Naive thymus-derived CD4-positive, alpha-beta T cell (primary cell): ENCODE results near the gene ZC2HC1B. TPM values are rescaled to one million over a fixed set of nuclear protein-coding genes. Genes with fewer than 3 reads are reported as not detected.

Experiments
- ATAC-seq: fragments of 150-1000 bp; cut with Tn5 transposase; 2 replicates; pipeline ENCODE4 v1.10.0; 2021; ENCODE audit warnings: mild to moderate bottlenecking, moderate library complexity
- CTCF ChIA-PET: fragments of 350-600 bp; sonication (Branson Sonifier 250); formaldehyde crosslinking; loops from one replicate; lab custom pipeline; 2021; ENCODE audit warnings: antibody characterized with exemption; lab: Charles Lee
- POLR2A ChIA-PET: fragments of 350-600 bp; sonication (Branson Sonifier 250); formaldehyde crosslinking; loops from one replicate; lab custom pipeline; 2021; ENCODE audit warnings: antibody characterized with exemption, inconsistent platforms; lab: Charles Lee
- DNase-seq, 9 donors: peaks; one replicate each; pipeline versions ENCODE4 v3.0.0 to v3.0.0-alpha.2; 2020 to 2022; ENCODE audit warnings: mixed read lengths in 1 of 9
- H3K27ac ChIP-seq: one replicate; pipeline ENCODE4 v1.7.0; 2013; ENCODE audit warnings: mild to moderate bottlenecking, low read depth, low read length, moderate library complexity
- H3K27me3 ChIP-seq, 2 donors: one replicate each; pipeline ENCODE4 v1.7.0; 2013; ENCODE audit warnings: low read length in 2 of 2, mild to moderate bottlenecking in 2 of 2, moderate library complexity in 2 of 2; ENCODE audit not compliant: control insufficient read depth in 2 of 2, insufficient read depth in 2 of 2
- H3K36me3 ChIP-seq, 3 experiments: 1 replicate in 2 of 3; 2 replicates in 1 of 3; pipeline ENCODE4 v1.7.0; 2013; ENCODE audit warnings: low read length in 3 of 3, mild to moderate bottlenecking in 3 of 3, moderate library complexity in 1 of 3; ENCODE audit not compliant: insufficient read depth in 3 of 3, control insufficient read depth in 2 of 3
- H3K4me1 ChIP-seq, 2 donors: one replicate each; pipeline ENCODE4 v1.7.0; 2013; ENCODE audit warnings: low read length in 2 of 2, mild to moderate bottlenecking in 2 of 2, moderate library complexity in 1 of 2; ENCODE audit not compliant: control insufficient read depth in 2 of 2, insufficient read depth in 2 of 2
- H3K4me3 ChIP-seq: 2 replicates; pipeline ENCODE4 v1.7.0; 2013; ENCODE audit warnings: mild to moderate bottlenecking, low read length
- H3K9me3 ChIP-seq, 3 experiments: 1 replicate in 2 of 3; 2 replicates in 1 of 3; pipeline ENCODE4 v1.7.0; 2013; ENCODE audit warnings: low read length in 3 of 3; ENCODE audit not compliant: control insufficient read depth in 2 of 3
- H3K27ac Mint-ChIP-seq, 9 donors: one replicate each; pipeline ENCODE4 v1.8.0; 2020 to 2022; ENCODE audit warnings: mixed read lengths in 9 of 9, mild to moderate bottlenecking in 8 of 9, moderate library complexity in 5 of 9, inconsistent platforms in 2 of 9
- H3K27me3 Mint-ChIP-seq, 5 donors: one replicate each; pipeline ENCODE4 v1.8.0; 2021 to 2022; ENCODE audit warnings: mixed read lengths in 5 of 5, mild to moderate bottlenecking in 1 of 5
- H3K36me3 Mint-ChIP-seq, 5 donors: one replicate each; pipeline ENCODE4 v1.8.0; 2020 to 2022; ENCODE audit warnings: mixed read lengths in 5 of 5, mild to moderate bottlenecking in 3 of 5, inconsistent platforms in 1 of 5
- H3K4me1 Mint-ChIP-seq, 7 donors: one replicate each; pipeline ENCODE4 v1.8.0; 2020 to 2022; ENCODE audit warnings: mixed read lengths in 7 of 7, mild to moderate bottlenecking in 3 of 7, inconsistent platforms in 1 of 7
- H3K4me3 Mint-ChIP-seq, 10 donors: one replicate each; pipeline ENCODE4 v1.8.0; 2020 to 2022; ENCODE audit warnings: mild to moderate bottlenecking in 10 of 10, mixed read lengths in 10 of 10, moderate library complexity in 6 of 10, inconsistent platforms in 2 of 10
- H3K9me3 Mint-ChIP-seq, 11 donors: one replicate each; pipeline ENCODE4 v1.8.0; 2020 to 2022; ENCODE audit warnings: mixed read lengths in 11 of 11, mild to moderate bottlenecking in 4 of 11, inconsistent platforms in 1 of 11, moderate library complexity in 1 of 11
- intact Hi-C, 2 donors: fragments of 100-400 bp; cut with micrococcal nuclease; formaldehyde crosslinking; loops; one replicate each; pipeline ENCODE4 v1.15.1; 2023
- polyA plus RNA-seq, 2 donors: library from polyadenylated mRNA; unstranded; fragments of 300-500 nt; fragmentation: Illumina TruSeq; gene quantifications; one replicate each; pipeline ENCODE4 v1.2.3, GENCODE V29; 2021
- total RNA-seq, 6 experiments: library from RNA in 5 of 6; stranded (reverse) in 5 of 6; gene quantifications; 1 replicate in 5 of 6; 2 replicates in 1 of 6; pipeline ENCODE4 v1.2.3 and lab custom pipeline; 2021 to 2026

ZC2HC1B gene
- total and polyA plus RNA-seq, 7 experiments from 2014 or later, result 0.49 TPM; not detected in 6

DNA sequence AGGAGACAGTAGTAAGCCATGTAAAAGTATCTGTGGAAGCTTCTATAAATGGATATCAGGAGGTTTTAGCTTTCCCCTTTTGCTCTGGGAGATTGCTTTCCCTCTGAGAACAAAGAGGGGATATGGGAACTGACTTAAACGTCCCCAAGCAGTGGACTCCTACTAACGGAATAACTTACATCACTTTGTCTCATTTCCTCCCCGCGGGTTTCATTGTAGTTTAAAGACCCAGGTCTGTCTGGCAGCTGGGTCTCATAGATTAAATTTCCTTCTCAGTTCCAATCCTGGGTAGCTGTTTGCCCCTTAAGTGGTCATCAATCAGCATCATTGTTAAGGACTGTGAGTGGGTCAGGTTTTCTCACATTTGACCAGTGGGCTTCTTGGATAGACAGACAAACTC is 75.1 kb downstream of the ZC2HC1B start:
- Histone ChIP-seq H3K27me3 (no peaks in the 10 kb centered on the region), H3K4me3 (no peak overlapping the region), H3K27ac (no peak overlapping the region), H3K4me1 (no peaks in the 10 kb centered on the region), H3K36me3 (no peaks in the 10 kb centered on the region), H3K9me3 (no peaks in the 10 kb centered on the region)
- H3K4me3 Mint-ChIP-seq, result no peak overlapping the region
- POLR2A ChIA-PET, result interaction anchor here (0.9 kb wide), 1 partner anchor 155 kb away, joined by 3 read pairs; no protein-coding TSS in a partner anchor
- peak overlapping the region in 1 of 9 donors; percentile 41 for H3K27ac Mint-ChIP-seq
- peaks cover 0 to 1% (median 0%) of the 10 kb centered on the region in 11 donors for H3K9me3 Mint-ChIP-seq
- CTCF ChIA-PET, result interaction anchor here (0.6 to 1.9 kb wide), 11 partner anchors 8 to 1793 kb away, joined by 3 to 7 read pairs (median 3); no protein-coding TSS in a partner anchor
- peaks cover 0 to 7% (median 0%) of the 10 kb centered on the region in 5 donors for H3K27me3 Mint-ChIP-seq
- DNase-seq (no peak), ATAC-seq (no peak)
- peaks cover 0 to 2% (median under 1%) of the 10 kb centered on the region in 5 donors for H3K36me3 Mint-ChIP-seq
- peaks cover 0 to 16% (median 6%) of the 10 kb centered on the region in 7 donors for H3K4me1 Mint-ChIP-seq
- intact Hi-C loops, result no loop called here

DNA sequence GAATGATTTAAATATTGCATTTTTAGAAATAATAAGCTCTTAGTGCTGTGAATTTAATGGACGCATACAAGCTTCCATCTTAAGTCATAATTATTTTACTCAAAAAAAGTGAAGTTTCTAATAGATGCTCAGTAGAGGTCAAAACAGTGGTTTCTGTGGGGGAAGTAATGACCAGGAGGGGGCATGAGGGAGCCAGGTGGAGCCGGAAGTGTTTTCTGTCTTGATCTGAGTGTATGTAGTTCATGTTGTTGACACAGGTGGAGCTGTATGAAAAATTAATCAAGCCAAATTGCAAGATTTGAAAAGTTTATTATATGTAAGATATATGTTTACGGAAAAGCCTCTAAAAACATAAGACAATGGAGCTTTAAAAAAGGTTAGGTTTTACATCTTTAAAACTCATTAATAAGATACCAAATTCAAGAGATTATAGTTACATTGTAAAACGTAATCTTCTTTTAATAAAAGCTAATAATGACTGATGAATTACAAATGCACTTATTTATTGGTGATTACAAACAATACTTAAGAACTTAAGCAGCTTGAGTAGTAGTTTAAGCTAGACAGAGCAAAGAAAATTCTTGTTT is 75.8 kb downstream of the ZC2HC1B start:
- ChIA-PET CTCF (interaction anchor here (0.5 to 1.9 kb wide), 20 partner anchors 9 to 1247 kb away, joined by 3 to 7 read pairs (median 4); no protein-coding TSS in a partner anchor), POLR2A (interaction anchor here (0.9 kb wide), 1 partner anchor 155 kb away, joined by 3 read pairs; no protein-coding TSS in a partner anchor)
- Histone ChIP-seq H3K9me3 (no peaks in the 10 kb centered on the region), H3K4me1 (no peaks in the 10 kb centered on the region), H3K4me3 (no peak overlapping the region), H3K36me3 (no peaks in the 10 kb centered on the region), H3K27me3 (no peaks in the 10 kb centered on the region), H3K27ac (no peak overlapping the region)
- Mint-ChIP-seq H3K4me3 (no peak overlapping the region), H3K27ac (no peak overlapping the region), H3K4me1 (peaks cover 0 to 16% (median 6%) of the 10 kb centered on the region in 7 donors), H3K36me3 (no peaks in the 10 kb centered on the region), H3K27me3 (peaks cover 0 to 7% (median 0%) of the 10 kb centered on the region in 5 donors), H3K9me3 (no peaks in the 10 kb centered on the region)
- ATAC-seq (peak; percentile 96), DNase-seq (peak in 7 of 9 donors; percentile 44 to 69 (median 54))
- intact Hi-C loops, result loop anchor here (1.0 to 10.0 kb wide), 10 partner anchors 73 to 542 kb away; partner anchors contain the start of genes LTV1 (in 1 of the 2) and SF3B5 (in 1 of the 2)

DNA sequence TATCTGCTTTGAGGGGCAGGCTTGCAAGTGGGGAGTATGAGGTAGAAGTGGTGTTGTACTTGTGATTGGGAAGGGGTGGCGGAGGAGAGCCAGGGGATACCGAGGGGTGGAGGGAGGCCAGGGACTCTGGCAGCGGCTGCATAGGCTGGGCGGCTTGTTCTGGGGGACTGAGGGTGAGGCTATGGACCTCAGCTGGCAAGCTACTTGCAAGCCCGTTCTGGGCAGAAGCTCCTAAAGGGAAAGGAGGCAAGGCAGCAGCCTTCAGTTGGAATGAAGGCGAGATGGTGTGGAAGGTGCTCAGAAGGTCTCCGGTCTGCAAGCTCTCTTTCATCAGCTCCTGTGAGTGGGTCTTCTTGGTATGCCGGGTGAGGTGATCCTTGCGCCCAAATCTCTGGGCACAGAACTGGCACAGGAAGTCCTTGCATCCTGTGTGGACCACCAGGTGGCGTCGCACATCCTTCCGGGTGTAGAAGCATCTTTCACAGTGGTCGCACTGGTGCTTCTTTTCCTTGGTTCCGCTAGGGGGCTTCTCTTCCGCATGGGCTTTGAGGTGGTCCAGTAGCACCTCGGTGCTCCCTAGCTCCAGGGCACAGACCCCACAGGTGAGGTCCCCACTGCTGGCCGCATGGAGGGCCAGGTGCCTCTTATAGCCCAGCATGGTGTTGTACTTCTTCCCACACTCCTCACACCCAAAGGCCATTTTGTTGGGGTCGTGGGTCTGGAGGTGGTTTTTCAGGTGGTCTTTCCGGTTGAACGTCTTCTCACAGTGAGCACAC is 77.8 kb downstream of the ZC2HC1B start:
- no peaks in the 10 kb centered on the region for H3K9me3 ChIP-seq
- ATAC-seq (peak; percentile 65), DNase-seq (peak; percentile 14 to 53 (median 35))
- no peak overlapping the region for H3K4me3 ChIP-seq
- Mint-ChIP-seq H3K27me3 (peaks cover 0 to 3% (median 0%) of the 10 kb centered on the region in 5 donors), H3K4me3 (no peak overlapping the region), H3K36me3 (peaks cover 0 to 6% (median 0%) of the 10 kb centered on the region in 5 donors), H3K9me3 (peaks cover 0 to 1% (median 0%) of the 10 kb centered on the region in 11 donors), H3K4me1 (peaks cover 0 to 16% (median 6%) of the 10 kb centered on the region in 7 donors), H3K27ac (peak overlapping the region in 1 of 9 donors; percentile 58)
- no peaks in the 10 kb centered on the region for H3K4me1 ChIP-seq
- no peak overlapping the region for H3K27ac ChIP-seq
- CTCF ChIA-PET, result interaction anchor here (0.6 to 1.6 kb wide), 4 partner anchors 9 to 1464 kb away, joined by 3 to 4 read pairs (median 4); no protein-coding TSS in a partner anchor
- POLR2A ChIA-PET, result interaction anchor here (0.6 kb wide), 1 partner anchor 1820 kb away, joined by 3 read pairs; no protein-coding TSS in a partner anchor
- H3K27me3 ChIP-seq, result no peaks in the 10 kb centered on the region
- intact Hi-C loops, result loop anchor here (2.0 to 10.0 kb wide), 5 partner anchors 97 to 540 kb away; partner anchors contain the start of genes LTV1 (in 1 of the 2) and SF3B5 (in 1 of the 2)
- no peaks in the 10 kb centered on the region for H3K36me3 ChIP-seq

DNA sequence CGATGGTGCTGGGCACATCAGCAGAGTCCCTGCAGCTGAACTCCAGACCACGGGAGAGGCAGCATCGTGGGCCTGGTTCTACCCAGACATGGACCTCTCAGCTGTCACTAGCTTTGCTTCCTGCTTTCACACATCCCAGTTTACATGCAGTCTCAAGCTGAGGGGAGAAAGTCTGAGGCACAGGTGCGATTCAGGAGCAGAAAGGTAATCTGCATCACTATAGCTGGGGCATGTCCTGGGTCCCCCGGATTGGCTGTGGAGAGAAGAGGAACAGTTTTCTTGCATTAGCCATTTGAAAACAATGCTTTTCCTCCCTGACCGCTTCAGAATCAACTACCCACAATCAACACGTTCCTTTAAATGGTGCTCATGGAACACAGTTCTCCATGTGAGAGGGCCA is 83.9 kb downstream of the ZC2HC1B start:
- Mint-ChIP-seq H3K36me3 (peaks cover 0 to 19% (median 10%) of the 10 kb centered on the region in 5 donors), H3K27me3 (no peaks in the 10 kb centered on the region), H3K4me3 (no peak overlapping the region), H3K27ac (no peak overlapping the region), H3K9me3 (peaks cover 0 to 6% (median 0%) of the 10 kb centered on the region in 11 donors), H3K4me1 (no peaks in the 10 kb centered on the region)
- Histone ChIP-seq H3K9me3 (no peaks in the 10 kb centered on the region), H3K36me3 (no peaks in the 10 kb centered on the region), H3K4me1 (no peaks in the 10 kb centered on the region), H3K27ac (no peak overlapping the region), H3K27me3 (no peaks in the 10 kb centered on the region), H3K4me3 (no peak overlapping the region)
- DNase-seq, result no peak
- no peak for ATAC-seq
- POLR2A ChIA-PET, result interaction anchor here (0.9 kb wide), 1 partner anchor 61 kb away, joined by 5 read pairs; no protein-coding TSS in a partner anchor
- CTCF ChIA-PET, result interaction anchor here (1.4 kb wide), 1 partner anchor 8 kb away, joined by 5 read pairs; no protein-coding TSS in a partner anchor
- intact Hi-C loops, result loop anchor here in 1 of 2 donors (10.0 kb wide), 1 partner anchor 117 kb away; no protein-coding TSS in a partner anchor

DNA sequence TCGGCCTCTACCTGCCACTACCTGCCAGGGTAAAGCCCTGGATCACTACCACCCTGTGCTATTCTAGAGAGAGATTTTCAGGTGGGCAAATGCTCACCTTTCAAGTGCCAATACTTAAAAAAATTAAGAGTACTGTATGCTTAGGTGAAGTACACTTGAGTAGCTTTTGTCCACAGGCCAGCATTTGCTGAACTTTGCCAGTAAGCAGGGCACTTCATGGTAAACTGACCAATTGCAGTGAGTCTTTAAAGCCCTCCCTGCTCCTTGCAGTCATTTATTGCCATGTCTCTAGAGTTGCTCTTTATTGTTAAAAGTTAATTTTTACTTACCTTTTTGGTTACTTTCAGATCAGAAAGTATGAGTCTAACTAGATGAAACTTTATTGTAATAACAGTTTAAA is 85.3 kb downstream of the ZC2HC1B start:
- Mint-ChIP-seq H3K9me3 (peaks cover 0 to 6% (median 0%) of the 10 kb centered on the region in 11 donors), H3K4me1 (no peaks in the 10 kb centered on the region), H3K27ac (no peak overlapping the region), H3K4me3 (no peak overlapping the region), H3K36me3 (peaks cover 0 to 19% (median 10%) of the 10 kb centered on the region in 5 donors), H3K27me3 (no peaks in the 10 kb centered on the region)
- H3K27me3 ChIP-seq, result no peaks in the 10 kb centered on the region
- ChIA-PET POLR2A (no interaction called here), CTCF (interaction anchor here (1.4 kb wide), 1 partner anchor 9 kb away, joined by 5 read pairs; no protein-coding TSS in a partner anchor)
- H3K27ac ChIP-seq, result no peak overlapping the region
- no peak overlapping the region for H3K4me3 ChIP-seq
- DNase-seq (no peak), ATAC-seq (no peak)
- no peaks in the 10 kb centered on the region for H3K36me3 ChIP-seq
- intact Hi-C loops, result loop anchor here in 1 of 2 donors (10.0 kb wide), 1 partner anchor 115 kb away; no protein-coding TSS in a partner anchor
- no peaks in the 10 kb centered on the region for H3K4me1 ChIP-seq
- no peaks in the 10 kb centered on the region for H3K9me3 ChIP-seq

DNA sequence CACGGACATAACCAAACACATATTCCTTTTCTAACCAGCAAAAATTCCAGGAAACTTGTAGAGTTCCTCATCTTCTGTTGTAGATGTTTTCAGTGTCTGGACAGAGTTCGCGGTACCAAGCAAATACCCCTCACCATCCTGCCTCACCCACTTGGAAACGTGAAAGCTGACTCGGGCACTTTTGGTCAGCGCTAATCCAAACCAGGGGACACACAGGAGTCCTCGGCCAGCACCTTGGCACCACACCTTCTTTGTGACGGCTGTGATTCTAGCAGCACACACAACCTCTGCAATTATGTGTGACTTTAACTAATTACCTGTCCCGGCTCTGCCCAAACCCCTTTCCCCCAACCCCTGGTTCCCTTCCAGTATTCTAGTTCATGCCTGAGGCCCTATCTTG is 85.7 kb downstream of the ZC2HC1B start:
- no peak overlapping the region for H3K27ac ChIP-seq
- no peak overlapping the region for H3K4me3 ChIP-seq
- H3K36me3 ChIP-seq, result no peaks in the 10 kb centered on the region
- H3K27me3 ChIP-seq, result no peaks in the 10 kb centered on the region
- ATAC-seq (no peak), DNase-seq (no peak)
- Mint-ChIP-seq H3K36me3 (peaks cover 0 to 19% (median 10%) of the 10 kb centered on the region in 5 donors), H3K4me1 (no peaks in the 10 kb centered on the region), H3K27me3 (no peaks in the 10 kb centered on the region), H3K27ac (no peak overlapping the region), H3K4me3 (no peak overlapping the region), H3K9me3 (peaks cover 0 to 6% (median 0%) of the 10 kb centered on the region in 11 donors)
- POLR2A ChIA-PET, result no interaction called here
- intact Hi-C loops, result loop anchor here in 1 of 2 donors (10.0 kb wide), 1 partner anchor 115 kb away; no protein-coding TSS in a partner anchor
- CTCF ChIA-PET, result no interaction called here
- H3K4me1 ChIP-seq, result no peaks in the 10 kb centered on the region
- no peaks in the 10 kb centered on the region for H3K9me3 ChIP-seq
